GM12891 (cell line): ENCODE measurements around the gene NCKAP5.

Experiments
- DNase-seq: peaks from one replicate; pipeline ENCODE4 v3.0.0; 2011; ENCODE audit warnings: low spot score; ENCODE audit not compliant: insufficient read length
- FAIRE-seq: peaks from 2 replicates; lab custom pipeline; 2011; peaks lifted over from hg19 to GRCh38; lab: Jason Lieb, UNC
- PAX5 ChIP-seq: IDR thresholded peaks from 2 replicates; pipeline ENCODE4 v1.6.1; 2011; ENCODE audit warnings: low read length, moderate library complexity, mild to moderate bottlenecking; ENCODE audit not compliant: insufficient read depth, severe bottlenecking
- POLR2A ChIP-seq: IDR thresholded peaks from 2 replicates; pipeline ENCODE4 v1.6.1; 2011; ENCODE audit warnings: low read depth, low read length, control low read depth
- POLR2AphosphoS5 ChIP-seq: IDR thresholded peaks from 2 replicates; pipeline ENCODE4 v1.6.1; 2011; ENCODE audit warnings: low read depth, low read length, control low read depth
- POU2F2 ChIP-seq: IDR thresholded peaks from 2 replicates; pipeline ENCODE4 v1.6.1; 2011; ENCODE audit warnings: low read depth, mild to moderate bottlenecking, control low read depth, low read length, moderate library complexity
- SPI1 ChIP-seq: IDR thresholded peaks from 2 replicates; pipeline ENCODE4 v1.6.1; 2011; ENCODE audit warnings: low read depth, low read length, control low read depth
- TAF1 ChIP-seq: IDR thresholded peaks from 2 replicates; pipeline ENCODE4 v1.6.1; 2011; ENCODE audit warnings: low read depth, low read length, control low read depth

Gene NCKAP5

GRCh38 chr2:132863961-132864360, 704.3 kb downstream of the NCKAP5 start:
- FAIRE-seq (no peak), DNase-seq (no peak)
- TF ChIP-seq SPI1 (no peak), POU2F2 (no peak), POLR2AphosphoS5 (no peak), PAX5 (no peak), POLR2A (no peak), TAF1 (no peak)

DNA sequence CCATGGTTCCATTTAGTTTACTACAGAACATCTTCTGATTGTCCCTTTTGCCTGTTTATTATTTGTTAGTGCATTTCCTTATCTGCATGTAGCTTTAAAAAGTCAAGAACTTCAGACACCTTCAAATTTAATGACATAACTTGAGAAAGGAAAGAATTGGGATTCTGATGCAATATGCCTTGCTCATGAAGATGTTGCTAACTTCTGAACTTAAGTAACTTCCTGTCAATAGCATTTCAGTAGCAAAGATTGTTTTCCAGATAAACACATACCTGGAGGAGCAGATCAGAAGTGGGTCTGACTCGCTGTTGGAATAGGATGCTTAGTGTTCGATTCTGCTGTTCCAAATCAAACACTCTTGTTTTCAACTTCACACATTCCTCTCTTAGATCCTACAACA, 708.0 kb downstream of the NCKAP5 start:
- FAIRE-seq = no peak
- TF ChIP-seq POLR2A = no peak
- no peak for DNase-seq

- no peak for DNase-seq
- FAIRE-seq = no peak
- TF ChIP-seq TAF1 (no peak), POLR2AphosphoS5 (no peak), PAX5 (no peak), SPI1 (no peak), POLR2A (no peak), POU2F2 (no peak)
Observed at GRCh38 chr2:132859590-132859989, 708.7 kb downstream of the NCKAP5 start.

- FAIRE-seq = no peak
- no peak for DNase-seq
- no peak for TF ChIP-seq POLR2AphosphoS5
- TF ChIP-seq SPI1 = no peak
- no peak for TF ChIP-seq PAX5
- TF ChIP-seq POLR2A = no peak
- TF ChIP-seq TAF1 = no peak
- no peak for TF ChIP-seq POU2F2
Observed at GRCh38 chr2:132857319-132857718, 710.9 kb downstream of the NCKAP5 start.

GRCh38 chr2:132850688-132851087, 717.6 kb downstream of the NCKAP5 start:
- TF ChIP-seq POU2F2 (no peak), TAF1 (no peak), POLR2A (no peak), POLR2AphosphoS5 (no peak), SPI1 (no peak), PAX5 (no peak)
- FAIRE-seq (no peak), DNase-seq (no peak)

GRCh38 chr2:132849118-132849517, 719.1 kb downstream of the NCKAP5 start:
- FAIRE-seq (no peak), DNase-seq (no peak)
- TF ChIP-seq POU2F2 (no peak), SPI1 (no peak), POLR2A (no peak), TAF1 (no peak), POLR2AphosphoS5 (no peak)

DNA sequence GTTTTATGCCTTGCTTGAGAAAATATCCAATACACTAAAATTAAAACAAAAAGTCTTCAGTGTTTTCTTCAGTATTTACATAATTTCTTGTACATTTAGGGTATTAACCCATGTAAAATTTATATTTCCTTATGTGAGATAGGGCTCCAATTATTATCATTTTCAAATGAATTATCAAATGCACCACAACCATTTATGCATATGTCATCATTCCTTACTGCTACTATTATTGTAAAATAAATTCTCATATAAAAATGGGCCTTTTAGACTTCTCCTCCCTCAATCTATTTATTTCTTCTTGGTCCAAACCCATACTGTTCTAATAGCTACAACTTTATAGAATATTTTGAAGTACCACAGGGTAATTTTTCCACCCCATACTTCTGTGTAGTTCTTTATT, 722.9 kb downstream of the NCKAP5 start:
- no peak for TF ChIP-seq PAX5
- no peak for TF ChIP-seq POU2F2
- no peak for TF ChIP-seq TAF1
- TF ChIP-seq SPI1 = no peak
- no peak for TF ChIP-seq POLR2A
- TF ChIP-seq POLR2AphosphoS5 = no peak
- DNase-seq (no peak), FAIRE-seq (no peak)

- no peak for TF ChIP-seq SPI1
- TF ChIP-seq TAF1 = no peak
- TF ChIP-seq POU2F2 = no peak
- no peak for TF ChIP-seq POLR2AphosphoS5
- no peak for TF ChIP-seq POLR2A
- TF ChIP-seq PAX5 = no peak
- FAIRE-seq = no peak
- no peak for DNase-seq
Observed at GRCh38 chr2:132844585-132844984, 723.7 kb downstream of the NCKAP5 start.

DNA sequence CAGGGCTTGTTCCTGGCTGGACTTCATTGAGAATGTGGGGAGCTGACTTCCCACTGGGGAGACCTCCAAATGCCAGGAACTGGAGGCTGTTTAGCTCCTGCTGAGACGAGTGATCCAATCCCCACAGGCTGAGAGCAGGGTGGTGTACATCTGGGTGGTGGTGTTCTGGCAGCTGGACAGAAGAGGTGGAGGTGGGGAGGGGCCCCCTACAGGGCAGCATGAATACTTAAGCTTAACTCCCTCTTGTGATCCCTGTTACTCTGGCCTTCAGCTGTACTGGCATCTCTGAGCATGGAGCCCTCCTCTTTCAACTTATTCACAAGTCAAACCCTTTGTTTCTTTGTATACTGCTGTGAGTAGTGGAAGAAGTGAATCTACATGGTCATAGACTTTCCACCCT, 730.5 kb downstream of the NCKAP5 start:
- no peak for DNase-seq
- TF ChIP-seq POU2F2 = no peak
- TF ChIP-seq POLR2AphosphoS5 = no peak
- TF ChIP-seq PAX5 = no peak
- no peak for TF ChIP-seq TAF1
- TF ChIP-seq SPI1 = no peak
- no peak for TF ChIP-seq POLR2A
- FAIRE-seq = no peak

DNA sequence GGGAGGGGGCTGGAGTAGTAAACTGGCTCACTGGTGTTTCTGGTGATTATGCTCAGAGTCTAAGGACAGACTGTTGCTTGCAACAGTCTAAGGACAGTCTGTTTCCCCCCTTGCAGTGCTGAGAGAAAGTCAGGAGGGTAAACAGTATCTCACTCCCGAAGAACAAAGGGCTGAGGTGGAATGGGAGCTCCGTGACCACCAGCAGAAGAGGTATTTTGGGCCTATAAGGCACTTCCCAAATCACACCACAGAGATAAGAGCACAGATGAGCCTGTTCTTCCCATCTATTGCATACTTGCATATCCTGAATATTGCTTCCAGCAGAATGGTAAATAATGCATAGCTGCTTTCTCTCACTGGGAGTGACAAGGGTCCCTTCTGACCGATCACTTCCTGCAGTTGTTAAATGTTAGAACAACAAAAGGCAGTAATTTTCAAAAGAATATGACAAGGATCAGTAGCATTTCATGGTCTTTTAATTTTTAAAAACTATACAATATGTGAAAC, 737.9 kb downstream of the NCKAP5 start:
- DNase-seq (no peak), FAIRE-seq (no peak)
- TF ChIP-seq TAF1 = no peak
- no peak for TF ChIP-seq POLR2A
- TF ChIP-seq POLR2AphosphoS5 = no peak
- no peak for TF ChIP-seq PAX5
- TF ChIP-seq SPI1 = no peak
- no peak for TF ChIP-seq POU2F2

DNA sequence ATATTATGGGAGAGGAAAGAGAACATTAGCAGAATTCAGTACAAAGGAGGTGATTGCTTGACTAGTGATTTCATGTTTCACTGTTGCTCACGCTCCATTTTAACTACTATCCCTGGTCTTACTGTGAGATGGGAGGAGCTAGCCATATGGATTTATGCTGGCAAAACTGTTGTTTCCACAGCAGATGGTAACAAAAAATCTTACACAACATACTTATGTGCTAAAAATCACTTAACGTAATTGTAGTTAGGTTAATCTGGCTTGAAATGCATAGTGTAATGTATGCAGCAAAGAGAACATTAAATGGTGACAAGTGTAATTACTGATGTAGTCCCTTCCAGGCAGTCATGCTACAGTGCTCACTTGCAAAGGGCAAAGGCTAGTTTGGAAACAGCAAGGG, 742.7 kb downstream of the NCKAP5 start:
- TF ChIP-seq SPI1 = no peak
- no peak for TF ChIP-seq POLR2A
- TF ChIP-seq POU2F2 = no peak
- no peak for TF ChIP-seq POLR2AphosphoS5
- TF ChIP-seq TAF1 = no peak
- TF ChIP-seq PAX5 = no peak
- FAIRE-seq (no peak), DNase-seq (no peak)
